HCT116 (cell line): ENCODE measurements around the gene ACLY. TPM values are rescaled to one million over a fixed set of nuclear protein-coding genes. Genes with fewer than 3 reads are reported as not detected.

Experiments used
- ATAC-seq: fragments of 200-7000 bp; cut with Tn5 transposase; 2 replicates; pipeline ENCODE4 v1.9.1; 2020; ENCODE audit warnings: mild to moderate bottlenecking, moderate library complexity
- BruUV-seq: library from RNA; stranded (reverse); fragments of 400-500 nt; replicated peaks from 2 replicates; lab custom pipeline; 2021; lab: Mats Ljungman, UMichigan
- CTCF ChIA-PET: fragments of 300-600 bp; sonication (Branson Sonifier 250); formaldehyde crosslinking; loops from one replicate; lab custom pipeline; 2021; ENCODE audit warnings: antibody characterized with exemption; lab: Charles Lee
- POLR2A ChIA-PET: fragments of 300-600, 350-600 bp; sonication (Branson Sonifier 250); formaldehyde crosslinking; loops from one replicate; lab custom pipeline; 2021; ENCODE audit warnings: antibody characterized with exemption; lab: Charles Lee
- RAD21 ChIA-PET, 2 experiments: fragments of 300-600 bp; sonication (Branson Sonifier 250); formaldehyde crosslinking; loops; one replicate each; lab custom pipeline; 2023; ENCODE audit warnings: low total read pairs in 2 of 2; ENCODE audit not compliant: uncharacterized antibody in 2 of 2, unreplicated experiment in 2 of 2, low non-redundant PET in 1 of 2; lab: Charles Lee
- DNase-seq: peaks from one replicate; pipeline ENCODE4 v3.0.0-alpha.2; 2010; ENCODE audit warnings: low read depth, low spot score
- H2AFZ ChIP-seq: fragments of 200-600 bp; shearing (Covaris generic), sonication (generic); 2 replicates; pipeline ENCODE4 v1.6.1; 2017; ENCODE audit warnings: low read depth, mixed run types, mixed read lengths, antibody characterized with exemption, low read length; ENCODE audit not compliant: poor library complexity, severe bottlenecking
- H3K27ac ChIP-seq: 2 replicates; pipeline ENCODE4 v1.5.1; 2012; ENCODE audit warnings: low read depth, low read length
- H3K27me3 ChIP-seq: fragments of 200-600 bp; sonication (generic); 2 replicates; pipeline ENCODE4 v1.6.1; 2016; ENCODE audit warnings: mixed run types, low read length, mixed read lengths; ENCODE audit not compliant: insufficient read depth
- H3K36me3 ChIP-seq, 2 experiments: fragments of 200-500 bp in 1 of 2; fragments of 200-600 bp in 1 of 2; sonication (Bioruptor generic) in 1 of 2; sonication (generic) in 1 of 2; 2 replicates each; pipeline versions ENCODE4 v1.5.1 to v1.6.1; 2014 to 2016; ENCODE audit warnings: low read length in 2 of 2, inconsistent platforms in 1 of 2, mixed read lengths in 1 of 2, mixed run types in 1 of 2; ENCODE audit not compliant: insufficient read depth in 2 of 2, control insufficient read depth in 1 of 2
- H3K4me1 ChIP-seq, 2 experiments: fragments of 200-600 bp in 1 of 2; sonication (generic) in 1 of 2; 2 replicates each; pipeline versions ENCODE4 v1.5.1 to v1.6.1; 2012 to 2017; ENCODE audit warnings: low read length in 2 of 2, inconsistent platforms in 1 of 2, mild to moderate bottlenecking in 1 of 2, mixed read lengths in 1 of 2, mixed run types in 1 of 2, moderate library complexity in 1 of 2; ENCODE audit not compliant: insufficient read depth in 2 of 2, control insufficient read depth in 1 of 2
- H3K4me2 ChIP-seq: fragments of 200-600 bp; sonication (generic); 2 replicates; pipeline ENCODE4 v1.6.1; 2017; ENCODE audit warnings: mixed run types, low read length, mixed read lengths
- H3K4me3 ChIP-seq, 2 experiments: fragments of 200-600 bp in 1 of 2; sonication (generic) in 1 of 2; replicated peaks in 1 of 2; 2 replicates each; pipeline ENCODE4 v1.5.1; 2011 to 2016; ENCODE audit warnings: low read length in 2 of 2, control low read depth in 1 of 2, low read depth in 1 of 2, mild to moderate bottlenecking in 1 of 2, mixed read lengths in 1 of 2, mixed run types in 1 of 2
- H3K79me2 ChIP-seq: fragments of 200-600 bp; sonication (generic); 2 replicates; pipeline ENCODE4 v1.6.1; 2017; ENCODE audit warnings: mild to moderate bottlenecking, mixed run types, low read length, moderate library complexity, mixed read lengths; ENCODE audit not compliant: insufficient read depth
- H3K9ac ChIP-seq: fragments of 200-600 bp; sonication (generic); 2 replicates; pipeline ENCODE4 v1.6.1; 2016; ENCODE audit warnings: low read length, mixed read lengths
- H3K9me2 ChIP-seq: fragments of 200-600 bp; sonication (generic), shearing (Covaris generic); 2 replicates; pipeline ENCODE4 v1.6.1; 2017; ENCODE audit warnings: mixed run types, mild to moderate bottlenecking, moderate library complexity; ENCODE audit not compliant: insufficient read depth
- H3K9me3 ChIP-seq, 2 experiments: fragments of 200-500 bp in 1 of 2; fragments of 200-600 bp in 1 of 2; sonication (Bioruptor generic) in 1 of 2; sonication (generic) in 1 of 2; 2 replicates each; pipeline ENCODE4 v1.6.1; 2014 to 2017; ENCODE audit warnings: low read length in 2 of 2, mixed read lengths in 2 of 2, inconsistent platforms in 1 of 2, low read depth in 1 of 2, mild to moderate bottlenecking in 1 of 2, mixed run types in 1 of 2, moderate library complexity in 1 of 2; ENCODE audit not compliant: control insufficient read depth in 1 of 2, insufficient read depth in 1 of 2
- H4K20me1 ChIP-seq: fragments of 200-600 bp; sonication (generic), shearing (Covaris generic); 2 replicates; pipeline ENCODE4 v1.6.1; 2017; ENCODE audit warnings: mixed run types, mild to moderate bottlenecking, moderate library complexity; ENCODE audit not compliant: insufficient read depth
- ATF3 ChIP-seq: IDR thresholded peaks from 2 replicates; pipeline ENCODE4 v1.6.1; 2012
- CBX3 ChIP-seq: IDR thresholded peaks from 2 replicates; pipeline ENCODE4 v1.6.1; 2012; ENCODE audit warnings: low read depth
- POLR2A ChIP-seq: IDR thresholded peaks from 2 replicates; pipeline ENCODE4 v1.7.0; 2011; ENCODE audit warnings: borderline replicate concordance; ENCODE audit not compliant: insufficient read depth, insufficient read length; ENCODE audit errors: extremely low read depth
- intact Hi-C: fragments of 100-400 bp; cut with micrococcal nuclease; formaldehyde crosslinking; loops from 2 replicates; pipeline ENCODE4 v1.10.0; 2022
- total RNA-seq: library from RNA; stranded (reverse); gene quantifications from one replicate; pipeline ENCODE4 v1.2.1, GENCODE V29; 2021; ENCODE audit not compliant: unreplicated experiment
- TF ChIP-seq, protein P1 (sequence below): IDR thresholded peaks from 2 replicates; pipeline ENCODE4 v1.6.1; 2012; ENCODE audit warnings: low read depth

ACLY gene
- total RNA-seq, 1 experiment from 2014 or later: 222 TPM

GRCh38 chr17:41928693-41929251 is 10.0 kb upstream of the ACLY start:
- CTCF ChIA-PET: interaction anchor here (0.8 to 1.3 kb wide), 2 partner anchors 9 to 233 kb away, joined by 3 read pairs; no protein-coding TSS in a partner anchor
- TF ChIP-seq, protein P1, sequence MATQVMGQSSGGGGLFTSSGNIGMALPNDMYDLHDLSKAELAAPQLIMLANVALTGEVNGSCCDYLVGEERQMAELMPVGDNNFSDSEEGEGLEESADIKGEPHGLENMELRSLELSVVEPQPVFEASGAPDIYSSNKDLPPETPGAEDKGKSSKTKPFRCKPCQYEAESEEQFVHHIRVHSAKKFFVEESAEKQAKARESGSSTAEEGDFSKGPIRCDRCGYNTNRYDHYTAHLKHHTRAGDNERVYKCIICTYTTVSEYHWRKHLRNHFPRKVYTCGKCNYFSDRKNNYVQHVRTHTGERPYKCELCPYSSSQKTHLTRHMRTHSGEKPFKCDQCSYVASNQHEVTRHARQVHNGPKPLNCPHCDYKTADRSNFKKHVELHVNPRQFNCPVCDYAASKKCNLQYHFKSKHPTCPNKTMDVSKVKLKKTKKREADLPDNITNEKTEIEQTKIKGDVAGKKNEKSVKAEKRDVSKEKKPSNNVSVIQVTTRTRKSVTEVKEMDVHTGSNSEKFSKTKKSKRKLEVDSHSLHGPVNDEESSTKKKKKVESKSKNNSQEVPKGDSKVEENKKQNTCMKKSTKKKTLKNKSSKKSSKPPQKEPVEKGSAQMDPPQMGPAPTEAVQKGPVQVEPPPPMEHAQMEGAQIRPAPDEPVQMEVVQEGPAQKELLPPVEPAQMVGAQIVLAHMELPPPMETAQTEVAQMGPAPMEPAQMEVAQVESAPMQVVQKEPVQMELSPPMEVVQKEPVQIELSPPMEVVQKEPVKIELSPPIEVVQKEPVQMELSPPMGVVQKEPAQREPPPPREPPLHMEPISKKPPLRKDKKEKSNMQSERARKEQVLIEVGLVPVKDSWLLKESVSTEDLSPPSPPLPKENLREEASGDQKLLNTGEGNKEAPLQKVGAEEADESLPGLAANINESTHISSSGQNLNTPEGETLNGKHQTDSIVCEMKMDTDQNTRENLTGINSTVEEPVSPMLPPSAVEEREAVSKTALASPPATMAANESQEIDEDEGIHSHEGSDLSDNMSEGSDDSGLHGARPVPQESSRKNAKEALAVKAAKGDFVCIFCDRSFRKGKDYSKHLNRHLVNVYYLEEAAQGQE: no peak
- TF ChIP-seq CBX3 (no peak), POLR2A (no peak), ATF3 (no peak)
- TF ChIP-seq, all 23 proteins: peak for 0
- no peak overlapping the region for H3K4me3 ChIP-seq
- peak overlapping the region; percentile 93 for H3K4me2 ChIP-seq
- BruUV-seq: no TSS peak
- ATAC-seq (no peak), DNase-seq (no peak)
- no peak overlapping the region for H2AFZ ChIP-seq
- H3K79me2 ChIP-seq: no peaks in the 10 kb centered on the region
- no peaks in the 10 kb centered on the region for H3K9me2 ChIP-seq
- H4K20me1 ChIP-seq: no peaks in the 10 kb centered on the region
- H3K9ac ChIP-seq: no peak overlapping the region; the same call in 1 of the 2 replicates
- intact Hi-C loops: no loop called here
- POLR2A ChIA-PET: interaction anchor here (4.8 kb wide), 1 partner anchor 10 kb away, joined by 38 read pairs; the partner anchor contains the start of gene ACLY
- H3K4me1 ChIP-seq: peaks cover 3 to 18% of the 10 kb centered on the region in 2 experiments; a peak in 2 of 4 replicates
- no peaks in the 10 kb centered on the region for H3K9me3 ChIP-seq
- H3K27ac ChIP-seq: no peak overlapping the region
- RAD21 ChIA-PET: interaction anchor here in 1 of 2 experiments (0.6 kb wide), 1 partner anchor 268 kb away, joined by 3 read pairs; no protein-coding TSS in a partner anchor
- no peaks in the 10 kb centered on the region for H3K27me3 ChIP-seq
- no peaks in the 10 kb centered on the region for H3K36me3 ChIP-seq
